ENCODE data around the gene RNPS1. TPM values are rescaled to one million over a fixed set of nuclear protein-coding genes. Genes with fewer than 3 reads are reported as not detected.

Gene RNPS1
- polyA plus RNA-seq, result 100 to 1,000 TPM; 179 to 332 (median 189) TPM

GRCh38 chr16:2267913-2268666 is at the start of gene RNPS1:
Gene RNPS1, minus strand, starts transcription at chr16:2268126. Its CDS starts 3,483 bp downstream, at chr16:2264643.
- Mint-ChIP-seq H3K9me3 (no peaks in the 10 kb centered on the region), H3K27me3 (ENCODE audit: low read depth in 3 of 3) (peaks cover 5 to 20% (median 5%) of the 10 kb centered on the region in 3 donors), H3K27ac (peak within 1 kb of the TSS; percentile 95 to 98 (median 98)), H3K4me1 (peaks cover 42 to 45% of the 10 kb centered on the region in 2 donors), H3K36me3 (peaks cover 0 to 3% (median 0%) of the 10 kb centered on the region in 3 donors), H3K4me3 (peak within 1 kb of the TSS; percentile 94 to 98 (median 96))
- DNase-seq, result peak; percentile 97 to 98 (median 98)

DNA sequence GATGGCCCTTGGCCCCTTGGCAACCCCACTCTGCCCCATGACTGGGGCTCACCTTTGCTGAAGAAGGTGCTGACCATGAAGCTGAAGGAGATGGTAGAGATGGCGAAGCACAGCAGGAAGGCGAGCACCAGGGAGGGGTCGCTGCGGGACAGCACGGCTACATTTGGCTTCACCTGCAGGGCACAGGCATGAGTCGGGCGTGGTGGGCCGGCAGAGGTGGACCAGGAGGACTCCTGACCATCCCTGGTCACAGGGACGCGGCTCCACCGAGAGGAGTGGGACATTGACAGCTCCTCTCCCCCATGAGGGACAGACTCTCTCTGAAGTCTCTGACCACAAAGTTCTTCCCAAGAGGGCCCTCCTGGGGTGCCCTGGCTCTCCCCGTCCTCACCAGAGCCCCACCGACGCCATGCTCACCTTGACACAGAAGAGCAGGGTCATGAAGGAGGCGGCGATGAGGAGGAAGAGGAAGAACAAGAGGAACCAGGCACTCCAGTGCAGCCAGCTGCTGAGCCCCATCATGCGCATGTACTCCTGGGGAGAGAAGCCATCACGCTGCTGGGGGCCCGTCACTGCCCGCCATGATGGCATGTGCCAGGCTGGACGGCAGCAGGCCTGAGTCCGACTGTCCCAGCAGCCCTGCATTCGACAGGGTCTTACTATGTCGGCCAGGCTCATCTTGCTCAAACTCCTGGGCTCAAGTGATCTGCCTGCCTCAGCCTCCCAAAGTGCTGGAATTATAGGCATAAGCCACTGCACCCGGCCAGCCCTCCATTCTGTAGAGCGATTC is 49.5 kb upstream of the RNPS1 start:
- H3K27ac Mint-ChIP-seq, result peak overlapping the region in 1 of 6 donors; percentile 71
- no peak overlapping the region for H3K4me3 Mint-ChIP-seq
- H3K9me3 Mint-ChIP-seq, result peaks cover 0 to 1% (median 0%) of the 10 kb centered on the region in 6 donors
- peaks cover 0 to 3% (median 0%) of the 10 kb centered on the region in 3 donors for H3K27me3 Mint-ChIP-seq (ENCODE audit: low read depth in 3 of 3)
- no peak for DNase-seq
- H3K36me3 Mint-ChIP-seq, result peaks cover 9 to 19% (median 18%) of the 10 kb centered on the region in 3 donors
- no peaks in the 10 kb centered on the region for H3K4me1 Mint-ChIP-seq

GRCh38 chr16:2308089-2308962 is 40.4 kb upstream of the RNPS1 start:
- no peak for DNase-seq
- H3K36me3 Mint-ChIP-seq, result peaks cover 0 to 8% (median 3%) of the 10 kb centered on the region in 3 donors
- no peak overlapping the region for H3K4me3 Mint-ChIP-seq
- H3K9me3 Mint-ChIP-seq, result no peaks in the 10 kb centered on the region
- H3K27ac Mint-ChIP-seq, result no peak overlapping the region
- no peaks in the 10 kb centered on the region for H3K4me1 Mint-ChIP-seq
- H3K27me3 Mint-ChIP-seq (ENCODE audit: low read depth in 3 of 3), result peaks cover 0 to under 1% (median 0%) of the 10 kb centered on the region in 3 donors

DNA sequence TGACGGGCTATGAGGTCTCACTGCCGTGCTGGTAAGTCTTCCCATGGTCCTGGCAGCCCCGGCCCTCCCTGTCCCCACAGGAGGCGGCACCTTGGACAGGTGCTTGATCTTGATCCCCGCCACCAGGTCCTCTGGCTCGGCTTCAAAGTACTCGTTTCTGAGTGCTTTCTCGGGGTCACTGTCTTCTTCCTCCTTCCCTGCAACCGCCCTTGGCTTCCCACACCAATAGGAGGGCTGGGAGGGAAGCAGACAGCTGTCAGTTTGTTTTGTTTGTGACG is 31.9 kb upstream of the RNPS1 start:
- Mint-ChIP-seq H3K4me3 (no peak overlapping the region), H3K9me3 (no peaks in the 10 kb centered on the region), H3K27me3 (ENCODE audit: low read depth in 3 of 3) (no peaks in the 10 kb centered on the region), H3K4me1 (peaks cover 0 to 12% of the 10 kb centered on the region in 2 donors), H3K27ac (no peak overlapping the region), H3K36me3 (peaks cover 0 to 6% (median 0%) of the 10 kb centered on the region in 3 donors)
- DNase-seq, result no peak

GRCh38 chr16:2299121-2299914 is 31.4 kb upstream of the RNPS1 start:
- DNase-seq, result no peak
- Mint-ChIP-seq H3K4me3 (no peak overlapping the region), H3K36me3 (peaks cover 0 to 6% (median 0%) of the 10 kb centered on the region in 3 donors), H3K9me3 (no peaks in the 10 kb centered on the region), H3K4me1 (peaks cover 0 to 12% of the 10 kb centered on the region in 2 donors), H3K27ac (no peak overlapping the region), H3K27me3 (ENCODE audit: low read depth in 3 of 3) (no peaks in the 10 kb centered on the region)

DNA sequence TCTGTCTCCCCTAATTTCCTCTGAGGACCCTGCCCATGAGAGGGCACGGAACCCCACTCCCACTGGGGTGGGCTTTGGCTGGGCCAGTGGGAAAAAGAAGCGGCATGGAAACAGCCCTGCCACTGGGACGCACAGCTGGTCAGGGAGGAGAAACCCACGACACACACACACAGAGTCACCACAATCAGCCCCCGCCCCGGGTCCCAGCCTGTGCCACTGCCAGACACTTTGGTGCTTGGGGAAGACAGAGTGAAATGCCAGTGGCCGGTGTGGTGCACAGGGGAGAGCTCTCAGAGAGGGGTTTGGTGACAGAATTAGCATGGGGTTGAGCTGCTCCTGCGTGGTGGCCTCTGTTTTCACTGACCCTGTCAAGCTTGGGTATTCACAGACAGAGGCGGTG is 30.7 kb upstream of the RNPS1 start:
- Mint-ChIP-seq H3K27me3 (ENCODE audit: low read depth in 3 of 3) (peaks cover 0 to 2% (median 0%) of the 10 kb centered on the region in 3 donors), H3K4me1 (peaks cover 0 to 12% of the 10 kb centered on the region in 2 donors), H3K27ac (no peak overlapping the region), H3K4me3 (no peak overlapping the region), H3K36me3 (peaks cover 0 to 2% (median 0%) of the 10 kb centered on the region in 3 donors), H3K9me3 (no peaks in the 10 kb centered on the region)
- no peak for DNase-seq

DNA sequence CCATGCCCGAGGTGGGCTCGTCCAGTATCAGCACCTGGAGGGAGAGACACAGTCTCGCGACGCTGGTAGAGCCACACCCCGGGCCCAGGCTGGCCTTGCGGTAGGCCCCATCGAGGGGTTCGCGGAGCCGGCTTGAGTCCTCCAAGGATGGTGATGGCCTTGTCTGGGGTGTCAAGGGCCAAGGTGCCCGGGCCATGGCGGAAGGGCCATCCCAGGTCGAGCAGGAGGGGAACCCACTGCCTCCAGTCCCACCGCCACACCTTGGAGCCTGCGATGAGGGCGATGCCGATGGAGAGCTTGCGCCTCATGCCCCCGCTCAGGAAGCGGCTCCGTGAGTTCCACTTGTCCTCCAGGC is 29.6 kb upstream of the RNPS1 start:
- peaks cover 0 to 12% of the 10 kb centered on the region in 2 donors for H3K4me1 Mint-ChIP-seq

GRCh38 chr16:2296661-2297505 is 29.0 kb upstream of the RNPS1 start:
- H3K9me3 Mint-ChIP-seq, result no peaks in the 10 kb centered on the region
- peak overlapping the region in 2 of 6 donors; percentile 45 to 79 for H3K27ac Mint-ChIP-seq
- peak; percentile 18 to 20 (median 19) for DNase-seq
- H3K4me3 Mint-ChIP-seq, result peak overlapping the region in 1 of 5 donors; percentile 20
- peaks cover 0 to 12% of the 10 kb centered on the region in 2 donors for H3K4me1 Mint-ChIP-seq
- peaks cover 0 to 2% (median 0%) of the 10 kb centered on the region in 3 donors for H3K27me3 Mint-ChIP-seq (ENCODE audit: low read depth in 3 of 3)
- H3K36me3 Mint-ChIP-seq, result no peaks in the 10 kb centered on the region

More for the DNA sequence above, 29.6 kb upstream of the RNPS1 start:
- H3K27me3 Mint-ChIP-seq (ENCODE audit: low read depth in 3 of 3), result peaks cover 0 to 2% (median 0%) of the 10 kb centered on the region in 3 donors
- no peaks in the 10 kb centered on the region for H3K9me3 Mint-ChIP-seq
- no peak overlapping the region for H3K4me3 Mint-ChIP-seq
- no peak for DNase-seq
- peak overlapping the region in 1 of 6 donors; percentile 45 for H3K27ac Mint-ChIP-seq
- no peaks in the 10 kb centered on the region for H3K36me3 Mint-ChIP-seq

GRCh38 chr16:2295056-2295798 is 27.3 kb upstream of the RNPS1 start:
- H3K9me3 Mint-ChIP-seq, result no peaks in the 10 kb centered on the region
- H3K27me3 Mint-ChIP-seq (ENCODE audit: low read depth in 3 of 3), result peaks cover 0 to 3% (median 0%) of the 10 kb centered on the region in 3 donors
- peak overlapping the region in 3 of 6 donors; percentile 17 to 79 (median 34) for H3K27ac Mint-ChIP-seq
- peaks cover 0 to 12% of the 10 kb centered on the region in 2 donors for H3K4me1 Mint-ChIP-seq
- H3K4me3 Mint-ChIP-seq, result peak overlapping the region in 1 of 5 donors; percentile 52
- no peaks in the 10 kb centered on the region for H3K36me3 Mint-ChIP-seq
- DNase-seq, result peak; percentile 32 to 52 (median 39)

DNA sequence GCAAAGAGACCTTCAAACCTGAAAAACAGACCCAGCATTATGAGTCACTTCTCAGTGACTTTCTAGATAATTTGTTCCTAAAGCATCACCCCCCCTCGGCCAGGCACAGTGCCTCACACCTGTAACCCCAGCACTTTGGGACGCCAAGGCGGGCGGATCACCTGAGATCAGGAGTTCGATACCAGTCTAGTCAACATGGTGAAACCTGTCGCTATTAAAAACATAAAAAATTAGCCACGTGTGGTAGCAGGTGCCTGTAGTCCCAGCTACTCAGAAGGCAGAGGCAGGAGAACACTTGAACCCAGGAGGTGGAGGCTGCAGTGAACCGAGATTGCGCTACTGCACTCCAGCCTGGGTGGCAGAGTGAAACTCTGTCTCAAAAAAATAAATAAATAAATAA is 24.3 kb upstream of the RNPS1 start:
- Mint-ChIP-seq H3K9me3 (peaks cover 0 to 2% (median 0%) of the 10 kb centered on the region in 6 donors), H3K4me3 (no peak overlapping the region), H3K27me3 (ENCODE audit: low read depth in 3 of 3) (peaks cover 0 to 4% (median 0%) of the 10 kb centered on the region in 3 donors), H3K27ac (no peak overlapping the region), H3K4me1 (peaks cover 0 to 12% of the 10 kb centered on the region in 2 donors), H3K36me3 (no peaks in the 10 kb centered on the region)
- no peak for DNase-seq

DNA sequence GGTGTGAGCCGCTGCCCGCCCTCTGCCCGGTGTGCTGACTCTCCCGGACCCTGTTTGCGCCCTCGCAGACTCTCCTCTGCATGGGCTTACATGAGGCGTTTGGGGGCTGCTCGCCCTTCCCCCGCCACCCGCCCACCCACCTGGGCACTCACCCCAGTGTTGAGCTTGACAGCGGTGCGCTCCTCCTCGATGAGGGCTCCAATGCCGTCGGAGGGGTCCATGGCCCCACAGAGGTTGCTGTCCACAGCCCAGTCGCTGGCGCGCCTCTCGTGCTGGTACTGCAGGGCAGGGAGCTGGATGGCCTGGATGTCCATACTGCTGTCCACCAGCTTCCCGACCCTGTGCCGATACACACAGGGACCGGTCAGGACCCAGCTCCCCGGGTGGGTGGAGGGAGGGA is 21.4 kb upstream of the RNPS1 start:
- H3K4me1 Mint-ChIP-seq, result no peaks in the 10 kb centered on the region
- H3K9me3 Mint-ChIP-seq, result peaks cover 0 to 2% (median 0%) of the 10 kb centered on the region in 6 donors
- DNase-seq, result no peak
- H3K4me3 Mint-ChIP-seq, result no peak overlapping the region
- peaks cover 0 to 6% (median 0%) of the 10 kb centered on the region in 3 donors for H3K27me3 Mint-ChIP-seq (ENCODE audit: low read depth in 3 of 3)
- no peaks in the 10 kb centered on the region for H3K36me3 Mint-ChIP-seq
- H3K27ac Mint-ChIP-seq, result no peak overlapping the region
